A549 (cell line): Measurements from ENCODE around the gene SBK3.

Experiments used
- CTCF ChIP-seq: fragments of >200 bp; sonication (Bioruptor Twin); formaldehyde crosslinking; IDR thresholded peaks from 3 replicates; pipeline ENCODE4 v1.5.1; 2016
- EP300 ChIP-seq, 2 experiments: fragments of >200 bp; sonication (Bioruptor Twin); formaldehyde crosslinking; IDR thresholded peaks; 2 replicates in 1 of 2; 3 replicates in 1 of 2; pipeline ENCODE4 v1.6.1; 2016 to 2017
- HOXA7 ChIP-seq: fragments of 250-450 bp; sonication (Bioruptor Pico); IDR thresholded peaks from 2 replicates; pipeline ENCODE4 v1.5.0; 2020; ENCODE audit warnings: mild to moderate bottlenecking, moderate library complexity
- MYC ChIP-seq: IDR thresholded peaks from 2 replicates; pipeline ENCODE4 v1.6.1; 2012; ENCODE audit warnings: mild to moderate bottlenecking, inconsistent platforms, low read length, improper control_type of control experiment, borderline replicate concordance
- PHF8 ChIP-seq: fragments of 200-600 bp; sonication (generic); IDR thresholded peaks from 2 replicates; pipeline ENCODE4 v1.6.1; 2016; ENCODE audit warnings: low read depth, mild to moderate bottlenecking, antibody characterized with exemption, moderate library complexity, borderline replicate concordance
- POLR2A ChIP-seq: IDR thresholded peaks from 2 replicates; pipeline ENCODE4 v1.6.1; 2012; ENCODE audit warnings: mild to moderate bottlenecking, low read length
- POLR2AphosphoS2 ChIP-seq: conservative IDR thresholded peaks from 2 replicates; pipeline ENCODE4 v1.6.1; 2012; ENCODE audit warnings: low read length, improper control_type of control experiment, inconsistent platforms
- REST ChIP-seq: fragments of 200-600 bp; sonication (generic); IDR thresholded peaks from 2 replicates; pipeline ENCODE4 v1.6.1; 2016; ENCODE audit warnings: antibody characterized with exemption, mild to moderate bottlenecking, moderate library complexity

- TF ChIP-seq CTCF (no peak), EP300 (IDR thresholded peaks at IDR 0.05) (no peak), POLR2AphosphoS2 (no peak), MYC (no peak), HOXA7 (no peak), PHF8 (no peak), REST (no peak), POLR2A (no peak)
Observed at GRCh38 chr19:55529636-55530234, 15.6 kb downstream of the SBK3 start.
